SK-N-SH (cell line): Measurements from ENCODE around the gene RASAL2. TPM values are rescaled to one million over a fixed set of nuclear protein-coding genes. Genes with fewer than 3 reads are reported as not detected.

ENCODE experiments used
- CTCF ChIA-PET: fragments of 300-600, 350-600 bp; formaldehyde crosslinking; extraction: SDS; loops from one replicate; lab custom pipeline; 2021; lab: Yijun Ruan, JAX
- POLR2A ChIA-PET: fragments of 350-600 bp; sonication (Branson Sonifier 250); formaldehyde crosslinking; extraction: SDS; loops from one replicate; lab custom pipeline; 2020; ENCODE audit warnings: antibody characterized with exemption, inconsistent platforms; lab: Yijun Ruan, JAX
- DNase-seq: peaks from one replicate; pipeline ENCODE4 v3.0.0; 2012
- H2AFZ ChIP-seq: fragments of 200-600 bp; sonication (generic); 2 replicates; pipeline ENCODE4 v1.8.1; 2016; ENCODE audit warnings: antibody characterized with exemption, mild to moderate bottlenecking, low read depth
- H3F3A ChIP-seq: fragments of 200-600 bp; sonication (generic); replicated peaks from 2 replicates; pipeline ENCODE3; 2016; ENCODE audit warnings: antibody characterized with exemption, mild to moderate bottlenecking; ENCODE audit not compliant: insufficient read depth
- H3K27ac ChIP-seq, 2 experiments: fragments of 200-500 bp in 1 of 2; fragments of 200-600 bp in 1 of 2; sonication (Bioruptor generic) in 1 of 2; sonication (generic), shearing (Covaris generic) in 1 of 2; 2 replicates each; pipeline versions ENCODE4 v1.5.1 to v1.6.1; 2014 to 2016; ENCODE audit warnings: low read depth in 2 of 2, inconsistent platforms in 1 of 2, low read length in 1 of 2, mild to moderate bottlenecking in 1 of 2, mixed read lengths in 1 of 2
- H3K27me3 ChIP-seq: fragments of 200-600 bp; sonication (generic), shearing (Covaris generic); 2 replicates; pipeline ENCODE4 v1.6.1; 2016; ENCODE audit warnings: mixed run types; ENCODE audit not compliant: insufficient read depth
- H3K36me3 ChIP-seq, 2 experiments: fragments of 200-500 bp in 1 of 2; fragments of 200-600 bp in 1 of 2; sonication (Bioruptor generic) in 1 of 2; sonication (generic) in 1 of 2; replicated peaks in 1 of 2; 2 replicates each; pipeline versions ENCODE3 to v1.5.1; 2014 to 2016; ENCODE audit warnings: low read length in 1 of 2, mild to moderate bottlenecking in 1 of 2; ENCODE audit not compliant: insufficient read depth in 2 of 2, control insufficient read depth in 1 of 2
- H3K4me1 ChIP-seq, 2 experiments: fragments of 200-500 bp in 1 of 2; fragments of 200-600 bp in 1 of 2; sonication (Bioruptor generic) in 1 of 2; sonication (generic), shearing (Covaris generic) in 1 of 2; 2 replicates each; pipeline versions ENCODE4 v1.5.1 to v1.6.1; 2014 to 2016; ENCODE audit warnings: low read depth in 1 of 2, low read length in 1 of 2, mixed run types in 1 of 2; ENCODE audit not compliant: insufficient read depth in 2 of 2, control insufficient read depth in 1 of 2
- H3K4me2 ChIP-seq: fragments of 200-600 bp; sonication (generic), shearing (Covaris generic); 2 replicates; pipeline ENCODE4 v1.6.1; 2017; ENCODE audit warnings: mixed run types
- H3K4me3 ChIP-seq, 2 experiments: fragments of 200-500 bp in 1 of 2; fragments of 200-600 bp in 1 of 2; sonication (Bioruptor generic) in 1 of 2; sonication (generic), shearing (Covaris generic) in 1 of 2; 2 replicates each; pipeline versions ENCODE4 v1.5.1 to v1.8.1; 2014 to 2016; ENCODE audit warnings: low read depth in 2 of 2, inconsistent platforms in 1 of 2, low read length in 1 of 2, mild to moderate bottlenecking in 1 of 2, mixed read lengths in 1 of 2, moderate library complexity in 1 of 2
- H3K79me2 ChIP-seq: fragments of 200-600 bp; sonication (generic); 2 replicates; pipeline ENCODE4 v1.8.1; 2017; ENCODE audit warnings: mild to moderate bottlenecking; ENCODE audit not compliant: insufficient read depth
- H3K9ac ChIP-seq: fragments of 200-600 bp; sonication (generic); 2 replicates; pipeline ENCODE4 v1.6.1; 2017; ENCODE audit warnings: mixed run types
- H3K9me2 ChIP-seq: fragments of 200-600 bp; sonication (generic); 2 replicates; pipeline ENCODE4 v1.6.1; 2017; ENCODE audit warnings: mixed run types
- H3K9me3 ChIP-seq: fragments of 200-600 bp; sonication (generic); 2 replicates; pipeline ENCODE4 v1.6.1; 2017; ENCODE audit warnings: mixed run types, mild to moderate bottlenecking, moderate library complexity
- H4K20me1 ChIP-seq: fragments of 200-600 bp; sonication (generic); 2 replicates; pipeline ENCODE4 v1.6.1; 2017; ENCODE audit warnings: mild to moderate bottlenecking, mixed run types; ENCODE audit not compliant: insufficient read depth
- ELF1 ChIP-seq: IDR thresholded peaks from 2 replicates; pipeline ENCODE4 v1.4.0; 2012
- FOSL2 ChIP-seq: IDR thresholded peaks from 2 replicates; pipeline ENCODE4 v1.4.0; 2012; ENCODE audit warnings: low read depth, mild to moderate bottlenecking, moderate library complexity, borderline replicate concordance
- FOXM1 ChIP-seq: IDR thresholded peaks from 2 replicates; pipeline ENCODE4 v1.4.0; 2012; ENCODE audit warnings: low read depth, mild to moderate bottlenecking
- GABPA ChIP-seq: IDR thresholded peaks from 2 replicates; pipeline ENCODE4 v1.4.0; 2012; ENCODE audit warnings: low read depth, mild to moderate bottlenecking
- MEF2A ChIP-seq: IDR thresholded peaks from 2 replicates; pipeline ENCODE4 v1.4.0; 2012; ENCODE audit warnings: low read depth, borderline replicate concordance
- NFIC ChIP-seq: IDR thresholded peaks from 2 replicates; pipeline ENCODE4 v1.4.0; 2012; ENCODE audit warnings: borderline replicate concordance
- NRF1 ChIP-seq: IDR thresholded peaks from 2 replicates; pipeline ENCODE4 v1.6.1; 2012; ENCODE audit warnings: low read depth, mild to moderate bottlenecking, low read length
- RAD21 ChIP-seq: IDR thresholded peaks from 2 replicates; pipeline ENCODE4 v1.6.1; 2012; ENCODE audit warnings: mild to moderate bottlenecking, low read length
- SMC3 ChIP-seq: IDR thresholded peaks from 2 replicates; pipeline ENCODE4 v1.6.1; 2012; ENCODE audit warnings: low read depth, low read length, improper control_type of control experiment
- WGBS: methylation state at CpG from one replicate; pipeline ENCODE4 v1.1.6; 2017; ENCODE audit warnings: low lambda C conversion rate; 5-methylcytosine and 5-hydroxymethylcytosine counted together
- polyA plus RNA-seq, 3 experiments: library from polyadenylated mRNA; depleted of rRNA; stranded (reverse); fragments of >200 nt; gene quantifications; 2 replicates each; pipeline ENCODE4 v1.2.3, GENCODE V29; 2012
- TF ChIP-seq, protein P1 (sequence below): IDR thresholded peaks from 2 replicates; pipeline ENCODE4 v1.6.1; 2012; ENCODE audit warnings: mild to moderate bottlenecking, low read depth, low read length, moderate library complexity
- TF ChIP-seq, protein P2 (sequence below): IDR thresholded peaks from 2 replicates; pipeline ENCODE4 v1.4.0; 2012; ENCODE audit warnings: low read depth, borderline replicate concordance
- TF ChIP-seq, protein P3 (sequence below): IDR thresholded peaks from 2 replicates; pipeline ENCODE4; 2012
- TF ChIP-seq, protein P4 (sequence below): fragments of 200-600 bp; sonication (generic); IDR thresholded peaks from 2 replicates; pipeline ENCODE4 v1.6.1; 2017; ENCODE audit warnings: antibody characterized with exemption, mild to moderate bottlenecking, moderate library complexity
- TF ChIP-seq, protein P5 (sequence below): fragments of 150-350 bp; IDR thresholded peaks from 2 replicates; pipeline ENCODE4 v1.6.1; 2016; ENCODE audit warnings: mild to moderate bottlenecking, low read depth, low read length

RASAL2 gene
- polyA plus RNA-seq, 1 of the 3 experiments (the other 2 are of a cell fraction): 6.9 TPM

DNA sequence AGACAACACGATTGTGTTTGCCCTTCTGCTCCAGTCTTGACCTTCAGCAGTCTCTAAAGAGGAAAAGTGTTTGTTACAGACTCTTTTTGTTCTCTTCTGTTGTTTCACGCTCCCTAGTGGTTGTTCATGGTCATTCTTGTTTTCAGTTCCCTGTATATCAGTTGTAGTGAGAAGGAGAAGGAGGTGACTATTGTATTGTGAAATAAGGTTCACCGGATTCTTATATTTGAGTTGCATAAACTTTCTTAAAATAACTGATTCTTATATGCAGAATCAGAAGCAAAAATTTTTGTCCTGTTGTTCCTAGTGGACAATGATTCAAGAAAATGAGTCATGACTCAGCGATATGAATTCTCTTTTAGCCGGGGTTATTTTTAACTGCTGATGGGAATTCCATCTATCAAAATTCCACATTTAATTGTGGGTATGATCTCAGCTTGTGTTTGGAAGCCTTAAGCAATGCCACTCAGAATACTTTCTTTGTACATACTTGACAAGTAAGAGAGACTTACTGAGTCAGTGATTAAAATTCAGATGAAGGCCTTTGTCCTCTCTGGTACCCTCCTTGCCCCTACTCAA lies 250.7 kb downstream of the RASAL2 start (continued):
- TF ChIP-seq, protein P1, sequence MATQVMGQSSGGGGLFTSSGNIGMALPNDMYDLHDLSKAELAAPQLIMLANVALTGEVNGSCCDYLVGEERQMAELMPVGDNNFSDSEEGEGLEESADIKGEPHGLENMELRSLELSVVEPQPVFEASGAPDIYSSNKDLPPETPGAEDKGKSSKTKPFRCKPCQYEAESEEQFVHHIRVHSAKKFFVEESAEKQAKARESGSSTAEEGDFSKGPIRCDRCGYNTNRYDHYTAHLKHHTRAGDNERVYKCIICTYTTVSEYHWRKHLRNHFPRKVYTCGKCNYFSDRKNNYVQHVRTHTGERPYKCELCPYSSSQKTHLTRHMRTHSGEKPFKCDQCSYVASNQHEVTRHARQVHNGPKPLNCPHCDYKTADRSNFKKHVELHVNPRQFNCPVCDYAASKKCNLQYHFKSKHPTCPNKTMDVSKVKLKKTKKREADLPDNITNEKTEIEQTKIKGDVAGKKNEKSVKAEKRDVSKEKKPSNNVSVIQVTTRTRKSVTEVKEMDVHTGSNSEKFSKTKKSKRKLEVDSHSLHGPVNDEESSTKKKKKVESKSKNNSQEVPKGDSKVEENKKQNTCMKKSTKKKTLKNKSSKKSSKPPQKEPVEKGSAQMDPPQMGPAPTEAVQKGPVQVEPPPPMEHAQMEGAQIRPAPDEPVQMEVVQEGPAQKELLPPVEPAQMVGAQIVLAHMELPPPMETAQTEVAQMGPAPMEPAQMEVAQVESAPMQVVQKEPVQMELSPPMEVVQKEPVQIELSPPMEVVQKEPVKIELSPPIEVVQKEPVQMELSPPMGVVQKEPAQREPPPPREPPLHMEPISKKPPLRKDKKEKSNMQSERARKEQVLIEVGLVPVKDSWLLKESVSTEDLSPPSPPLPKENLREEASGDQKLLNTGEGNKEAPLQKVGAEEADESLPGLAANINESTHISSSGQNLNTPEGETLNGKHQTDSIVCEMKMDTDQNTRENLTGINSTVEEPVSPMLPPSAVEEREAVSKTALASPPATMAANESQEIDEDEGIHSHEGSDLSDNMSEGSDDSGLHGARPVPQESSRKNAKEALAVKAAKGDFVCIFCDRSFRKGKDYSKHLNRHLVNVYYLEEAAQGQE: no peak
- TF ChIP-seq RAD21: peak; percentile 43; the same call in 1 of the 2 replicates
- TF ChIP-seq FOXM1: no peak
- no peak for TF ChIP-seq GABPA
- TF ChIP-seq, protein P2, sequence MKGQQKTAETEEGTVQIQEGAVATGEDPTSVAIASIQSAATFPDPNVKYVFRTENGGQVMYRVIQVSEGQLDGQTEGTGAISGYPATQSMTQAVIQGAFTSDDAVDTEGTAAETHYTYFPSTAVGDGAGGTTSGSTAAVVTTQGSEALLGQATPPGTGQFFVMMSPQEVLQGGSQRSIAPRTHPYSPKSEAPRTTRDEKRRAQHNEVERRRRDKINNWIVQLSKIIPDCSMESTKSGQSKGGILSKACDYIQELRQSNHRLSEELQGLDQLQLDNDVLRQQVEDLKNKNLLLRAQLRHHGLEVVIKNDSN: no peak
- TF ChIP-seq MEF2A: peak; percentile 98
- TF ChIP-seq FOSL2: peak; percentile 80
- TF ChIP-seq NRF1: no peak
- TF ChIP-seq, protein P3, sequence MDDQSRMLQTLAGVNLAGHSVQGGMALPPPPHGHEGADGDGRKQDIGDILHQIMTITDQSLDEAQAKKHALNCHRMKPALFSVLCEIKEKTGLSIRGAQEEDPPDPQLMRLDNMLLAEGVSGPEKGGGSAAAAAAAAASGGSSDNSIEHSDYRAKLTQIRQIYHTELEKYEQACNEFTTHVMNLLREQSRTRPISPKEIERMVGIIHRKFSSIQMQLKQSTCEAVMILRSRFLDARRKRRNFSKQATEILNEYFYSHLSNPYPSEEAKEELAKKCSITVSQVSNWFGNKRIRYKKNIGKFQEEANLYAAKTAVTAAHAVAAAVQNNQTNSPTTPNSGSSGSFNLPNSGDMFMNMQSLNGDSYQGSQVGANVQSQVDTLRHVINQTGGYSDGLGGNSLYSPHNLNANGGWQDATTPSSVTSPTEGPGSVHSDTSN: peak; percentile 71

DNA sequence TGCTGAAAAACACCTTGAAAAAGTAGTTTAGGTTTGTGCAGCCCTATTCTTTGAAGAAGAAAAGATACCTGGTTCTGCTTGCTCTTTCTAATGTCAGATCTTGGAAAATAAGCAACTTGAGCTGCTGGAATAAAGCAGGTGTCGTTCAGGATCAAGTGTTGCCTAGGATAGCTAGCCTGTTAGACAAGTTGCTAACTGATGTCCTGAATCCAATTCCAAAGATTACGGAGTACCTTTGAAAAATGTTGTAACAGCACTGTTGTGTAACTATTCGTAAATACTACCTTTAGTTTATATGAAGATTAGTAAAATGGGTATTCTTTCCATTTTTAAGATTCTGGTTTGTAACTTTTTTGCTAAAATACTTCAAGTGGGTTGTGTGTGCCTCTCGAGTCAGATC lies 251.3 kb downstream of the RASAL2 start:
- WGBS: 92% methylated on average over 4 of the region's 4 CpGs
- H3K4me3 ChIP-seq: peak overlapping the region in 1 of 2 experiments; percentile 51; a peak in 1 of 4 replicates
- no peaks in the 10 kb centered on the region for H3K9me3 ChIP-seq
- H3K27me3 ChIP-seq: no peaks in the 10 kb centered on the region
- peaks cover 0 to 34% of the 10 kb centered on the region in 2 experiments; a peak in 2 of 4 replicates for H3K4me1 ChIP-seq
- no peak for DNase-seq
- peaks cover 41% of the 10 kb centered on the region for H3K79me2 ChIP-seq
- no peaks in the 10 kb centered on the region for H3K36me3 ChIP-seq
- no peak for TF ChIP-seq NFIC
- no peak for TF ChIP-seq FOXM1
- no peak for TF ChIP-seq NRF1
- TF ChIP-seq, protein P4, sequence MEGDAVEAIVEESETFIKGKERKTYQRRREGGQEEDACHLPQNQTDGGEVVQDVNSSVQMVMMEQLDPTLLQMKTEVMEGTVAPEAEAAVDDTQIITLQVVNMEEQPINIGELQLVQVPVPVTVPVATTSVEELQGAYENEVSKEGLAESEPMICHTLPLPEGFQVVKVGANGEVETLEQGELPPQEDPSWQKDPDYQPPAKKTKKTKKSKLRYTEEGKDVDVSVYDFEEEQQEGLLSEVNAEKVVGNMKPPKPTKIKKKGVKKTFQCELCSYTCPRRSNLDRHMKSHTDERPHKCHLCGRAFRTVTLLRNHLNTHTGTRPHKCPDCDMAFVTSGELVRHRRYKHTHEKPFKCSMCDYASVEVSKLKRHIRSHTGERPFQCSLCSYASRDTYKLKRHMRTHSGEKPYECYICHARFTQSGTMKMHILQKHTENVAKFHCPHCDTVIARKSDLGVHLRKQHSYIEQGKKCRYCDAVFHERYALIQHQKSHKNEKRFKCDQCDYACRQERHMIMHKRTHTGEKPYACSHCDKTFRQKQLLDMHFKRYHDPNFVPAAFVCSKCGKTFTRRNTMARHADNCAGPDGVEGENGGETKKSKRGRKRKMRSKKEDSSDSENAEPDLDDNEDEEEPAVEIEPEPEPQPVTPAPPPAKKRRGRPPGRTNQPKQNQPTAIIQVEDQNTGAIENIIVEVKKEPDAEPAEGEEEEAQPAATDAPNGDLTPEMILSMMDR: no peak
- TF ChIP-seq, protein P5, sequence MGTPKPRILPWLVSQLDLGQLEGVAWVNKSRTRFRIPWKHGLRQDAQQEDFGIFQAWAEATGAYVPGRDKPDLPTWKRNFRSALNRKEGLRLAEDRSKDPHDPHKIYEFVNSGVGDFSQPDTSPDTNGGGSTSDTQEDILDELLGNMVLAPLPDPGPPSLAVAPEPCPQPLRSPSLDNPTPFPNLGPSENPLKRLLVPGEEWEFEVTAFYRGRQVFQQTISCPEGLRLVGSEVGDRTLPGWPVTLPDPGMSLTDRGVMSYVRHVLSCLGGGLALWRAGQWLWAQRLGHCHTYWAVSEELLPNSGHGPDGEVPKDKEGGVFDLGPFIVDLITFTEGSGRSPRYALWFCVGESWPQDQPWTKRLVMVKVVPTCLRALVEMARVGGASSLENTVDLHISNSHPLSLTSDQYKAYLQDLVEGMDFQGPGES: no peak
- TF ChIP-seq SMC3: no peak
- no peak for TF ChIP-seq RAD21
- no peak for TF ChIP-seq ELF1
- ChIA-PET POLR2A (no interaction called here), CTCF (interaction anchor here (1.1 to 1.9 kb wide), 3 partner anchors 8 to 45 kb away, joined by 3 to 7 read pairs (median 4); no protein-coding TSS in a partner anchor)
- H3K4me2 ChIP-seq: peak overlapping the region; percentile 69; the same call in 1 of the 2 replicates
- no peaks in the 10 kb centered on the region for H3K9me2 ChIP-seq
- H4K20me1 ChIP-seq: no peaks in the 10 kb centered on the region
- peak overlapping the region; percentile 3; the same call in 1 of the 2 replicates for H3K9ac ChIP-seq
- no peak overlapping the region for H2AFZ ChIP-seq
- H3K27ac ChIP-seq: peak overlapping the region; percentile 86 to 96
- H3F3A ChIP-seq: peaks cover 16% of the 10 kb centered on the region
